GM18517 (cell line): ENCODE results near the gene FAM83B.
"Not testable (repeated sequence)": the region's sequence is repeated elsewhere in the genome, so short reads cannot be mapped to it uniquely, and the experiment has no call there.

Source experiments
- ATAC-seq: cut with Tn5 transposase; IDR thresholded peaks from one replicate; pipeline ENCODE4 v1.9.1; 2021; ENCODE audit warnings: mild to moderate bottlenecking, moderate library complexity; ENCODE audit not compliant: unreplicated experiment

Gene FAM83B

DNA sequence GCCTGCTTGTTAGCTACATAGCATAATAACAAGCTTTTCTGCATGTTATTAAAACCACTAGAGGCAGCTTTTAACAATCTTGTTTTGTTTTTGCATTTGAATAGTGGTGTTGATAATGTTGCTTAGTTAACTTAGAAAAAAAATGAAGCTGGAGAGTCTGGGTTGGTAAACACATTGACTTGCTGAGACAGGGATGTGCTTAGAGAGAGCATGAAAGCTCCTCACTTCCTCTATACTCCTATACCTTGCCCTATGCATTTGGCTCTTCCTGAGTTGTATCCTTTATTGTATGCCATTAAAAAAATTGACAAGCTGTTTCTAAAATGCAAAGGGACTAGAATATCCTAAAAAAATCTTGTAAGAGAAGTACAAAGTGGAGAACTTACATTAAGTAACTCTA, 13.6 kb downstream of the FAM83B start:
- no peak for ATAC-seq

DNA sequence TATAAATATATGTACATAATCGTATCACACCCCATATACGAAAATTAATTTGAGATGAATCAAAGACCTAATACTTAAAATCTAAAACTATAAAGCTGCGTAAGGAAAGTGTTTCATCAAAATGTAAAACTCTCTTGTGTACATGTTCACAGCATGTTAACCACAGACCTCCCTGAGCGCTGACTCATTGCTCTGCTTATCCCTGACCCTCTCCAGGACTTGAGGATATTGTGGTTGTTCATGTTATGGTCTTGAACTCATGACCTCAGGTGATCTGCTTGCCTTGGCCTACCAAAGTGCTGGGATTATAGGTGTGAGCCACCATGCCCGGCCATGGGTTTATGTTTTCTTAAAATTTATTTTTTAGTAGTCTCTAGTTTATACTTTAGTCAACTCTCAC, 14.2 kb downstream of the FAM83B start:
- no peak for ATAC-seq

DNA sequence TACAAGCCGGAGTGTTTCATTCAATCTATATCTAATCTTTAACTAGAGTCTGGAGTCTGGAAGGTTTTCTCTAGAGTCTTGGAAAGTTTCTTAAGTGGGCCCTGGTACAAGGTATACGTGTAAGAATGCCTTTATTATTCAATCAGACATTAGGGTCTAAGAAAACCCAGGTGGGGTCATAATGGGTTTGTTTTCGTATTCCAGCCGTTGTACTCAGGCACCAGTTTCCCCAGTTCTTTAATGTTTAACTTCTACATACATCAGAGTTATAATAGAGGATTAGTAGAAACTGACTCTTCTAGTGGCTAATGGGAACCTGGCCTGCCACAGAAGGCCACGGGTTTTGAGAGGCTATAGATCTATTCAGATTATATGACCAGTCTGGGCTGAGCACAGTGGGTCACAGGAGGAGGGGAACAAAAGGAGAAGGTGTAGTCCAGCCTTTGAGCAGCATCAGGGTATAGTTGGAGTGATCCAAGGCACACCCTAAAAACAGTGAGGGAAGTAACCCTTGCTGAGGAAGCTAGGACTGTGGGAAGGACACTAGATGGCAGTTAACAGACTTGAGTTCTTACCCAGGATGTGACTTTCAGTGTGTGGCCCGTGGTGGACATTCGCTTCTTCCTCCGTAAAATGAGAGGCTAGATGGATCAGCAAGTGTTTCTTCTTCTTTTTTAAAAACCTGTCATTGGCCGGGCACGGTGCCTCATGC, 15.5 kb downstream of the FAM83B start:
- ATAC-seq, result no peak

- no peak for ATAC-seq
Measured at GRCh38 chr6:54864272-54864671, 17.7 kb downstream of the FAM83B start.

DNA sequence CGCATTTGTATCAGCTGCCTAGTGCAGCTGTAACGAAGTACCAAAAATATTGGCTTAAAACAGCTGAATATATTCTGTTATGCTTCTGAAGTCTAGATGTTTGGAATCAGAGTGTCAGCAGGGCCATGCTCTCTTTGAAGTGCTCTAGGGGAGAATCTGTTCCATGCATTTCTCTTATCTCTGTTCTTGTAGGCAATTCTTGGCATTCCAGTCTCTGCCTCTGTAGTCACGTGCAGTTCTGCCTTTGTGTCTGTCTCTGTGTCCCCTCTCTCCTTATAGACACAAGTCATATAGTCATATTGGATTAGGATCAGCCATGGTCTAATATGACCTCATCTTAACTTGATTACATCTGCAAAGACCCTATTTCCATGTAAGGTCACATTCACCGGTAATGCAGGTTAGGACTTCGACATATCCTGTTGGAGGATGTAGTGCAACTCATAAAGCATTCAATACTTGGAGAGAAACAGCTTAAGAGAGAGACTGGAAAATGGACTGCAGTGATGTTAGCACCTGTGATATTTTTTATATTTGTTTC, 18.6 kb downstream of the FAM83B start:
- ATAC-seq, result no peak

DNA sequence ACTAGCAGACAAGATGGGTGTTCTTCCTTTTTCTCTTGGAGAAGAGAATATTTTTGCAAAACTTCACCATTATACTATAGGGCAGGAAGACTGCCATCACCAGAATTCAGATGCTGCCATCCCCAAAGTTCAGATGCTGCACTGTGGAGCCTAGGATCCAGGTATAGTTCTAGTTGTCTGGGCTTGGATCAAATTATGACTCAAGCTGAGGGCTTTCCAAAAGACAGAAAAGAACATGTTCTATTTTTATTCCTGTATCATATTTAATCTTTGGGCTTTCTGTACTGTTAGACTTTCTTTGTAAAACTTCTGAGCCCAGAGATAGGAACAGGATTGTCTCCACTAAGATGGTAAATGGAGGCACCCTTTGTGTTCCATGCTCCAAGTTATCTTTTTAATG, 22.0 kb downstream of the FAM83B start:
- no peak for ATAC-seq

- ATAC-seq, result no peak
Measured at GRCh38 chr6:54873599-54873998, 27.0 kb downstream of the FAM83B start.

GRCh38 chr6:54874349-54875048, 27.9 kb downstream of the FAM83B start:
- ATAC-seq, result no peak

DNA sequence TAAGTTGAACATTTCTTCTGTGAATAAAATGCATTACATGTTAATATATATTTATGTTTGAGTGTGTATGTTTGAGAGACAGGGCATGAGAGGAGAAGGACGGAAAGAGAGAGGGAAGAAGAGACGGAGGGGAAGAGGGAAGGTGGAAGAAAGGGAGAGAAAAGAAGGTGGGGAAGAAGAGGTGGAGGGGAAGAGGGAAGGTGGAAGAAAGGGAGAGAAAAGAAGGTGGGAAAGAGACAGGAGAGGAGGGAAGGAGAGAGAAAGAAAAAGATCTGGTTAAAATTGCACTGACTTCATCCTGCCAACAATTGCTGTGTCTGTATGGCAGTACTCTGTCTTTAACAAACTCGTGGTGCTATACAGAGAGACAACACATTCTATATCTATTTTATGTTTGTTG, 29.0 kb downstream of the FAM83B start:
- no peak for ATAC-seq

- no peak for ATAC-seq
Measured at GRCh38 chr6:54876365-54876764, 29.8 kb downstream of the FAM83B start.

DNA sequence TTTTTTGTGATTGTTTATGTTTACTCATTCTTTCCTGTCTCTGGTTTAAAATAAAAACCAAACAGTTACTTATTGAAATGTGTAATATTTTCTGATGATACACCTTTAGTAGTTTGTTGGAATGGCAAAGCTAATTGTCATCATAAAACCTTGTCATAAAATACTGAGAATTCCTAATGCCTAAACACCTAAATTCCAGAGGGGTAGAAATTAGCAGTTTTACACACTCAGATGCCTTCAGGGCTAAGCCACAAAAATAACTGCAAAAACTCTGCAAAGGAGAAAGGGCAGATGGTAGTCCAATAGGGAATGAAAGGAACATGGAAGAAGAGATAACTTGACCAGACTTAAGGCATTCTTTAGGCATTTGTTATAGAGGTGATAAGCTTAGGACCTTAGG, 30.3 kb downstream of the FAM83B start:
- no peak for ATAC-seq

DNA sequence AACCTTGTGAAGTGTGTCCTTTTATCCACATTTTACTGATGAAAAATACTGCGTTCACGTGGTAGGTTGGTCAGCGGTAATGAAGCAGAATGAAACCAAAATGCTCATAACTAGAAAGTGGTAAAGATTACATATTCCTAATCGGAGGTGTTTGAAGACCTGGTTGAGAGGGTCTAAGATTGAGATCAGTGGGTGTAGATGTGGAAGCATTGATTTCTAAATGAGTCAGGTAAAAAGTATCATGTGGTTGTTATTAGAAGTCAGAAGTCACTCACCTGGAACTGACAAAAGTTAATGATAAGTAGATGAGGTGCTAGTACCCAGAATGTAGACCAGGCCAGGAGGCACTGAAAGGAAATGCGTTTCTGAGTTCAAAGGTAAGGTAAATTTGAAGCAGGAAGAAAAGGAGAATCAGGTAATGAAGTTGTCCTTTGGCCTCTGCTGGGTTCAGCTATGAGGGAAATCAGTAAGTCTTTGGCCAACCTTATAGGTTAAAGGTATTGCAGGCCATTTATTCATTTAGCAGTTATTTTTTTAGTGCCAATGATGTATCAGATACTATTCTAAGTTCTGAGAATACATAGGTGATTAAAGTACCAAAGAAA, 31.2 kb downstream of the FAM83B start:
- peak; percentile 65 for ATAC-seq

- no peak for ATAC-seq
Measured at GRCh38 chr6:54878718-54879117, 32.1 kb downstream of the FAM83B start.

DNA sequence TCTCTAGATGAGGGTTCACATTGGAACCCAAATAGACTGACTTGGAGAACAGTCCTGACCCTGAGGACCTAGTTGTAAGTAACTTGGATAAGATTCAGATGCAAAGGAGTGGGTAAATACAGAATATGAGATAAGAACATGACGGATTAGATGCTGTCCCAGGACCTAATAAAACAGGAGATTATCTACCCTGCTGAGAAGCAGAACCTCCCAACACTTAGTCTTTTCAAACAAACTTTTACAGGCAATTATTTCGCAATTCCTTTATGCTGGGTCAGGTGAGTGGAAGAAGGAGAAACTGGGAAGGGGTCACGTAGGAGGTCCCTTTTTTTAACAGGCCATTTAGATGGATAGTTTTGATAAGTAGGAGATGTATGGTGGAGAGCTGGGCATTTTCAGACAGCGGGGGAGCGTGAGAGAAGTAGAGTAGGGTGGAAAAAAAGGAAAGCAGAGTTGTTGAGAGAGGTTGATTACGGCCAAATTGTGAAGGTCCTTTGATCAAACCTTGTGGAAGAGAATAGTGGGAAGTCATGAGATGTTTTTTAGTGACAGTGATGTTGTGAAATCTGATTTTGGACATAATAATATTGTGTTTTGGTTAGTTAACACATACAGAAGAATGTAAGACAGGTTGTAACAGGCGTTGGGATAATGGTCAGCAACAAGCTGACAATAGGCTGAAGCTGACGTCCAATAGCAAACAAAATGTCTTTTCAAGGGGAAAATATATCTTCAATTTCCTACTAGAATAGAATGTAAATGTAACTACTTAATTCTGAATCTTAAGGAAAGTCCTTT, 32.8 kb downstream of the FAM83B start:
- ATAC-seq, result no peak

DNA sequence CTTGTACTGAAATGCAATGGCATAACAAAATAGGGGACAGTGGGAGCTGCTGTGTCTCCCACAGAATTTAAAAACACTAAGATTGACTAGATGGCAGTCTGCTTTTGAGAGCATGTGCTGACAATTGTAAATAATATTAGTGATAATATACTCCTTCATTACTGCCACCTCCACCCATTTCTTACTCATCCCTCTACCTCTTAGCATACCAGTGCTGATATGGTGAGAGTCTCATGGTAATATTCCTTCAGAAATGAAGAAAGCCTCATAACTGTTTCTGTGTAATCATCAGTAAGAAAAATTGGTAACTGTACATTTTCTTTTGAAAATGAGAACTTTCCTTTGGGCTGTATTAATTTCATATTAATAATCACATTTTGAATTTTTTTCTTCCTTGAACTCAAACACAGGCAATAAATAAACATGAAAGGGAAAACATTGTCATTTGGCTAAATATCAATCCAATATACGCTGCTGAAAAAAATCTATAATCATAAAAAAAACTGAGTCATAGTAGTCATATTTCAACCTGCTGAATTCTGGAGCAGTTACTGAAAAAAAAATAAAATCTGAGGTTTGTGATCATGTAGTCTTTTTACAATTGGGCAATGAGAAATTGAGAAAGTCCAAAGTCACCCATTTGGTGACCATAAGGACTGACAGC, 34.6 kb downstream of the FAM83B start:
- no peak for ATAC-seq

GRCh38 chr6:54881891-54882290, 35.3 kb downstream of the FAM83B start:
- ATAC-seq, result not testable (repeated sequence)

DNA sequence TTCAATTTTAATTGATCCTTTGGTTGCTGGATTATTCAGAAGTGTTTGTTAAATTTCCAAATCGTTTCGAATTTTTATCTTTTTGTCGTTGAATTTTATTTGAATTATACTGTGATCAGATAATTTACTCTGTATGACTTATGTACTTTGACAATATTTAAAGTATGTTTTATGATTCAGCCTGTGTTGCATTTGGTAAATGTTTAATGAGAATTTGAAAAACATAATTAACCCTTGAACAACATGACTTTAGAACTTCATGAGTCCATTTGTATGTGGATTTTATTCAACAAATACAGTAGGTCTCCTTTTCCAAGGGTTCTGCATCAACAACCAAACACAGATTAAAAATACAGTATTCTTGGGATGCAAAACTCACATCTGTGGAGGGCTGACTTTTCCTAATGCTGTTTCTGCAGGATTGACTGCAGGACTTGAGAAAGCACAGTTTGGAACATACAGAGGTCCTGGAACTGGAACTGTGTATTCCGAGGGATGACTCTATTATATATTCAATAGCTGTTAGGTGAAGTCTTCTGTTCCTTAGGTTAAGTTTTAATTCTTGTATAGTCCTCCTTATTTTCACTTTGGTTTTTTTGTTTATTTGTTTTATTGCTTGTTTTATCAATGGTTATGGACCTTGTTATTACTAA, 40.5 kb downstream of the FAM83B start:
- no peak for ATAC-seq

DNA sequence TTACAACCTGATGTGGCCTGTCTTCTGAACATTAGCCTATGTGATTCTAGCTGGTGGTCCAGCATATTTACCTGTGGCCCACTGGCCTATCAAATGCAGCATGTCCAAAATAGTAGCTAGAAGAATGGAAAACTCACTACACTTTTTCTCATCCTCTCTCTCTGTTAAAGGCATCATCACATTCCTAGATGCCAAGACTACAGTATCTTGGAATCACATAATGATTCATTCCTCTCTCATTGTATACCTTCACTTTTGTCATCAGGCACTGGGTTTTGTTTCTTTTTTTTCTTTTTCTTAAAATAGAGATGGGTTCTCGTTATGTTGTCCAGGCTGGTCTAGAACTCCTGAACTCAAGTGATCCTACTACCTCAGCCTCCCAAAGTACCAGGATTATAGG, 45.0 kb downstream of the FAM83B start:
- no peak for ATAC-seq

GRCh38 chr6:54892831-54893230, 46.3 kb downstream of the FAM83B start:
- ATAC-seq, result no peak

DNA sequence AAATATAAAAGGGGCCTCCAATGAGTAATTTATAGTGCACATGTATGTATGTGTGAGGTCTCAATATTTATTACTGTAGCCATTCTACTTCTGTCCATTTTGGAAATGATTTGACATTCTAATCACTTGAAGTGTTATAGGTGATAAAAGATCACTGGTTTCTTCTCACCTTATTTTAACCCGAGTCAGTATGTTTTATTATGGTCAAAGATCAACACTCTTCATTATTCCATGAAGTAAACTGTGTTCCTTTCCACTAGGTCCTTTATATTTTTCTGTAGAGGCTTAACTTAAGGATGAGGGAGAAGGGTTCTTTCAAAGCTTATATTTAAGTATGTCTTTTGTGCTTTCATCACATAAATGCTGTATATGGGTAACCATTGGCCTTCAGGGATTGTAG, 47.2 kb downstream of the FAM83B start:
- no peak for ATAC-seq
